NB4 (cell line): ENCODE results near the gene CSN2.
A peak's percentile ranks its signal among the peaks of the same experiment; 100 is the strongest.

Experiments used
- DNase-seq: peaks from one replicate; pipeline ENCODE4 v3.0.0; 2010; ENCODE audit warnings: low read depth
- H3K4me3 ChIP-seq: one replicate; pipeline ENCODE4 v1.5.1; 2011; ENCODE audit warnings: mild to moderate bottlenecking, low read depth, low read length, moderate library complexity
- CTCF ChIP-seq: IDR thresholded peaks from one replicate; pipeline ENCODE4 v1.5.1; 2012; ENCODE audit warnings: low read depth, low read length
- MYC ChIP-seq: IDR thresholded peaks from 2 replicates; pipeline ENCODE4 v1.6.1; 2011; ENCODE audit warnings: low read depth, low read length
- POLR2A ChIP-seq: IDR thresholded peaks from 2 replicates; pipeline ENCODE4 v1.6.1; 2011; ENCODE audit warnings: mild to moderate bottlenecking; ENCODE audit not compliant: insufficient read length; ENCODE audit errors: extremely low read depth
- TF ChIP-seq, protein P1 (sequence below): IDR thresholded peaks from 2 replicates; pipeline ENCODE4 v1.6.1; 2011; ENCODE audit warnings: low read depth, low read length

Gene CSN2

DNA sequence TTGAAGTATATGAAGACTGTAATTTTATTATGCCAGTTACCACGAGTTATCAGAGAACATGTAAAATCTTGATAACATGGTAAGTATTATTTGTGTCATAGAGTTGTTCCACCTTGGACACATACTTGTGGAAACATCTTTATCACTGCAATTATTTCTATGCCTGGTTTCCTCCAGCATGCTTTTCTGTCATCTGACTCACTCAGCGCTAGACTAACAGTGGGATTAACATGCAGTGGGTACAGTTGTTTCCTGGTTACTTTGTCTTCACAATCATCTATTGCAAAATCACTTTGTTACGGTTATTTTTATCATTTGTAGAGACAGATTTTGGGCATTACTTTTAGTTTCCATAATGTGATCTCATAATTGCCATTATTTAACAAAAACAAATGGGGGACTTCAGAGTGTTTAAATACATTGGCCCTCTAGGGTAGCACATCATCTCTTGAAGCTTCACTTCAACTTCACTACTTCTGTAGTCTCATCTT, 30.0 kb upstream of the CSN2 start, which contains the start of gene STATH:
Gene STATH (plus strand): TSS at position 441 of the 491 bp plus-strand sequence. CDS start 2,472 bp downstream, outside the sequence.
- TF ChIP-seq, protein P1, sequence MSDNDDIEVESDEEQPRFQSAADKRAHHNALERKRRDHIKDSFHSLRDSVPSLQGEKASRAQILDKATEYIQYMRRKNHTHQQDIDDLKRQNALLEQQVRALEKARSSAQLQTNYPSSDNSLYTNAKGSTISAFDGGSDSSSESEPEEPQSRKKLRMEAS = no peak
- TF ChIP-seq MYC (no peak), POLR2A (no peak), CTCF (no peak)
- DNase-seq = peak; percentile 4

DNA sequence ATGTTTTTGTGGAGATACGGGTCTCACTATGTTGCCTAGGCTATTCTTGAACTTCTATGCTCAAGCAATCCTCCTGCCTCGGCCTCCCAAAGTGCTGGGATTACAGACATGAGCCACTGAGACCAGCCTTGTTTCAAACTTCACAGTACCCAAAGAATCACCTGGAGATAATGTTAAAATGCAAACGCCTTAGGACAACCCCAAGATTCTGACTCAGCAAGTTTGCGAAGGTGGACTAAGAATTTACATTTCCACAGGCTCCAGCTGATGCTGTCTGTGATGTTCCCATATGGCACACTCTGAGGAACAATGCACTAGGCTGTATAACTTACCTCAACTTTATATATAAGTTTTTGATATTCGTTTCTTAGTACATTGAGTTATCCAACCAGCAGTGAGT, 29.3 kb upstream of the CSN2 start:
- no peak for DNase-seq
- no peak overlapping the region for H3K4me3 ChIP-seq
- TF ChIP-seq POLR2A (no peak), MYC (no peak), CTCF (no peak)
- TF ChIP-seq, protein P1 = no peak

More for the DNA sequence above, 30.0 kb upstream of the CSN2 start, which contains the start of gene STATH:
- H3K4me3 ChIP-seq = no peak within 1 kb of the TSS

- no peak for DNase-seq
- no peak for TF ChIP-seq POLR2A
- TF ChIP-seq, protein P1 = no peak
- no peak for TF ChIP-seq MYC
- TF ChIP-seq CTCF = no peak
- H3K4me3 ChIP-seq = no peak overlapping the region
Measured at GRCh38 chr4:69991016-69991415, 25.5 kb upstream of the CSN2 start.

DNA sequence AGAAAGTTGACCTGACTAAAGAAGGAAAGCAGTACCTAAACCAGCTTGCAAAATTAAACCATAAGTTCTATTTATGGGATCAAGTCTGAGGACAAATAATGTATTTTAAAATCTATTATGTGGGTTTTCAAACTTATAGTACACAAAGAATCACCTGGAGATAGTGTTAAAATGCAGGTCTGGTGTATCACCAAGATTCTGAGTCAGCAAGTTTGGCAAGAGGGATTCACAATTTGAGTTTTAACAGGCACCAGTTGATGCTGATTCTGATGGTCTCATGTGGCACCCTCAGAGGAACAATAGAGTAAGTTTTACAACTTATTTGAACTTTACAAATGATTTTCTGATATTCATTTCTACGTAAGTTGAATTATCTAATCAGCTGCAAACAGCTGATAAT, 21.1 kb upstream of the CSN2 start:
- no peak for DNase-seq
- TF ChIP-seq MYC (no peak), POLR2A (no peak), CTCF (no peak)
- TF ChIP-seq, protein P1 = no peak
- H3K4me3 ChIP-seq = no peak overlapping the region

DNA sequence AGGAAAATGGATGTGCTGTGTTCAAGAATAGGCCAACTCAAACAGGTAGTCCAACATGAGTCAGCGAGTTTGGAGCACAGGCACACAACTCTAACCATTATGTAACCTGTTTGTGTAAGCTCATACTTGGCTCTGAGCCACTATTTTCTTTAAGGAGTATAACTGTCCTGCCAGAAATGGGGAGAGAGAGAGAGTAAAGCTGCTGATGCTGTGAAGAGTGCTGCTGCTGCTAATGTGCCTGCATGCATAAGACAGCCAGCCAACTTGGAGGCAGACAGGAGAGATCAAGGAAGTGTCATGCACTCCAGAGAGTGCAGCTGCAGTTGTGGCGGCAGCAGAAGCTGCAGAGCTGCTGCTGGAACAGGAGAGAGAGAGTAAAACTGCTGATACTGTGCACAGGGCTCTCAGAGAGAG, 18.5 kb upstream of the CSN2 start:
- DNase-seq = peak; percentile 4
- TF ChIP-seq MYC (no peak), CTCF (no peak), POLR2A (no peak)
- TF ChIP-seq, protein P1 = no peak
- H3K4me3 ChIP-seq = no peak overlapping the region
